A549 (cell line): Measurements from ENCODE around the gene USP30.

Source experiments
- BCL3 ChIP-seq: fragments of >200 bp; sonication (Bioruptor Twin); formaldehyde crosslinking; IDR thresholded peaks from 3 replicates; pipeline ENCODE4 v1.6.1; 2016
- CBX8 ChIP-seq: fragments of 200-600 bp; sonication (generic); IDR thresholded peaks from 2 replicates; pipeline ENCODE4 v1.6.1; 2016
- CTCF ChIP-seq: fragments of >200 bp; sonication (Bioruptor Twin); formaldehyde crosslinking; IDR thresholded peaks from 3 replicates; pipeline ENCODE4 v1.5.1; 2016
- E2F6 ChIP-seq: IDR thresholded peaks from 2 replicates; pipeline ENCODE4 v1.6.1; 2012; ENCODE audit warnings: low read depth, borderline replicate concordance
- HMGXB4 ChIP-seq: fragments of 250-450 bp; sonication (Bioruptor Pico); IDR thresholded peaks from 2 replicates; pipeline ENCODE4 v1.5.0; 2021; ENCODE audit warnings: mild to moderate bottlenecking, moderate library complexity, borderline replicate concordance
- JUNB ChIP-seq: fragments of >200 bp; sonication (Bioruptor Twin); formaldehyde crosslinking; IDR thresholded peaks from 2 replicates; pipeline ENCODE4 v1.6.1; 2016
- POLR2A ChIP-seq: IDR thresholded peaks from 2 replicates; pipeline ENCODE4 v1.6.1; 2012; ENCODE audit warnings: mild to moderate bottlenecking, low read length
- RAD21 ChIP-seq, 2 experiments: fragments of >200 bp in 1 of 2; sonication (Bioruptor Twin) in 1 of 2; formaldehyde crosslinking in 1 of 2; IDR thresholded peaks in 1 of 2; conservative IDR thresholded peaks in 1 of 2; 2 replicates in 1 of 2; 3 replicates in 1 of 2; pipeline ENCODE4 v1.6.1; 2012 to 2018; ENCODE audit warnings: inconsistent platforms in 1 of 2
- ZFP36 ChIP-seq: fragments of 450-650 bp; IDR thresholded peaks from 2 replicates; pipeline ENCODE4 v1.6.1; 2014; ENCODE audit warnings: borderline replicate concordance; ENCODE audit not compliant: partially characterized antibody

GRCh38 chr12:109082751-109083150 is 30.4 kb downstream of the USP30 start:
- TF ChIP-seq CTCF (no peak), RAD21 (conservative IDR thresholded peaks at IDR 0.05 in 1 of 2, IDR thresholded peaks at IDR 0.05 in 1 of 2) (no peak), E2F6 (no peak), CBX8 (no peak), JUNB (no peak), ZFP36 (no peak), HMGXB4 (CRISPR knock-in tag) (no peak), BCL3 (no peak), POLR2A (no peak)
